Muscle layer of duodenum (tissue), 2 donors: ENCODE measurements around the gene BLNK.
"Not testable (repeated sequence)": the region's sequence is repeated elsewhere in the genome, so short reads cannot be mapped to it uniquely, and the experiment has no call there.

Experiments used
- H3K27ac ChIP-seq: one replicate; pipeline ENCODE4 v1.7.0; 2013; ENCODE audit warnings: mild to moderate bottlenecking, low read length
- H3K27me3 ChIP-seq: one replicate; pipeline ENCODE4 v1.7.0; 2013; ENCODE audit warnings: low read depth, mild to moderate bottlenecking, control low read depth, low read length
- H3K36me3 ChIP-seq, 2 donors: one replicate each; pipeline ENCODE4 v1.7.0; 2013; ENCODE audit warnings: low read length in 2 of 2, control low read depth in 1 of 2, mild to moderate bottlenecking in 1 of 2; ENCODE audit not compliant: insufficient read depth in 2 of 2, control insufficient read depth in 1 of 2
- H3K4me1 ChIP-seq, 2 donors: one replicate each; pipeline ENCODE4 v1.7.0; 2013; ENCODE audit warnings: low read length in 2 of 2, mild to moderate bottlenecking in 2 of 2, control low read depth in 1 of 2, moderate library complexity in 1 of 2; ENCODE audit not compliant: insufficient read depth in 2 of 2, control insufficient read depth in 1 of 2
- H3K4me3 ChIP-seq, 2 donors: one replicate each; pipeline ENCODE4 v1.7.0; 2013; ENCODE audit warnings: low read length in 2 of 2, low read depth in 1 of 2, mild to moderate bottlenecking in 1 of 2
- H3K9me3 ChIP-seq, 2 donors: one replicate each; pipeline ENCODE4 v1.7.0; 2013; ENCODE audit warnings: low read length in 2 of 2, control low read depth in 1 of 2, mild to moderate bottlenecking in 1 of 2; ENCODE audit not compliant: control insufficient read depth in 1 of 2
- donor health status: healthy.

Gene BLNK

DNA sequence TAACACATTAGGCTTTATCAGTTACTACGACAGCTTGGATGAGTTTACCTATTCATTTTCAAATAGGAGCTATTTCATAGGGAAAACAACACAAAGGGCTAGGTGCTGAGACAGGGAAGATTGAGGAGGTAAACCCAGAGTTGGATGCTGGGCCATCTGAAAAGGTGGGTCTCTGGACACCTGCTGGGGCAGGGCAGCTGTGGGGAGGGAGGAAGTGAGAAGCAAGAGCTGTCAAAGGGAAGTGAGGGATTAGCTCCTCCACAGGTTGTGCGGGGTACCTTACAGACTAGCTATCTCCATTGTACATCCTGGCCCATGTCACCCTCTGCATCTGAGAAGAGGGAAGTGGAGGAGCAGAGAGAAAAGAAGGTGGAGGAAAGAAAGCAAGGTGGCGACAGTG, 48.9 kb downstream of the BLNK start:
- no peak overlapping the region for H3K4me3 ChIP-seq
- H3K36me3 ChIP-seq, result peaks cover 0 to 20% of the 10 kb centered on the region in 2 donors
- no peaks in the 10 kb centered on the region for H3K27me3 ChIP-seq
- H3K4me1 ChIP-seq, result no peaks in the 10 kb centered on the region
- H3K9me3 ChIP-seq, result no peaks in the 10 kb centered on the region
- H3K27ac ChIP-seq, result no peak overlapping the region

DNA sequence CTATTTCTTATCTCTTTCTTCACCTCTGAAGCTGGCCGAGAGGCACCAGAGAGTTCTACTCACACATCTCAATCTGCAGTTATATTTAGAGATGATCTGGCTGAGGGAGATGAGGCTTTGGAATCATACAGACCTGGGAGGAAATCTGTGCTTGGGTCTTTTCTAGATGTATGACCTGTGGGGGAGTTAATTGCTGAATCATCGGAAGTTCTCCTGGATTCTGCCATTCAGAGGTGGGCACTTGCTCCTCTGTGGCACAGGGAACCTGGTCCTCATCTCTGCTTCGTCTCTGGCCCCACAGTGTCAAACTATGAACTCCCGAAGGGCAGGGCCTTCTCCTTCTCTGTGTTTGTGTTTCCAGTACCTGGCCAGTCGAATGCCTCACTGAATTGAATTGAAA, 52.5 kb downstream of the BLNK start:
- peaks cover 0 to 13% of the 10 kb centered on the region in 2 donors for H3K36me3 ChIP-seq
- no peaks in the 10 kb centered on the region for H3K4me1 ChIP-seq
- no peaks in the 10 kb centered on the region for H3K9me3 ChIP-seq
- no peak overlapping the region for H3K27ac ChIP-seq
- no peak overlapping the region for H3K4me3 ChIP-seq
- no peaks in the 10 kb centered on the region for H3K27me3 ChIP-seq

DNA sequence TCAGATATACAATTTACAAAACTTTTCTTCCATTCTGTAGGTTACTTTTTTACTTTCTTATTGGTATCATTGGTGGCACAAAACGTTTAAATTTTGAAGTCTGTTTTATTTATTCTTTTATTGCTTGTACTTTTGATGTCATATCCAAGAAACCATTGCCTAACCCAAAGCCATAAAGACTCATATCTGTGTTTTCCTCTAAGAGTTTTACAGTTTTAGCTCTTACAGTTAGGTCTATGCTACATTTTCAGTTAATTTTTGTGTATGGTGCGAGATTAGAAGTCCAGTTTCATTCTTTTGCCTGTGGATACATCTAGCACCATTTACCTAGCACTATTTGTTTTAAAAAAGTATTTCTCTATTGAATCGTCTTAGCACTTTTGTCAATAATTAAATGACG, 53.7 kb downstream of the BLNK start:
- no peaks in the 10 kb centered on the region for H3K27me3 ChIP-seq
- H3K4me3 ChIP-seq, result no peak overlapping the region
- peaks cover 0 to 5% of the 10 kb centered on the region in 2 donors for H3K36me3 ChIP-seq
- no peak overlapping the region for H3K27ac ChIP-seq
- no peaks in the 10 kb centered on the region for H3K4me1 ChIP-seq
- no peaks in the 10 kb centered on the region for H3K9me3 ChIP-seq

DNA sequence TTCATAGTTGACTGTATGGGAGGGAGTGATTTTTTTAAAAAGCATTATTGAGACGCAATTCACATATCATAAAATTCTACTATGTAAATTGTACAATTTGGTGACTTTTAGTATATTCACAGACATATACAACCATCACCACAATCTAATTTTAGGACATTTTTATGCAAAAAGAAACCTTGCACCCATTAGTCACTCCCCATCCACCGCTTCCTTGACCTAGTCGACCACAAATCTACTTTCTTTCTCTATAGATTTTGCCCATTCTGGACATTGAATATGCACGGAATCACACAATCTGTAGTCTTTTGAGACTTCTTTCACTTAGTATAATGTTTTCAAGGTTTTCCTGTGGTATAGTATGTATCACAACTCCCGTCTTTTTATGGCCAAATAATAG, 54.6 kb downstream of the BLNK start:
- Histone ChIP-seq H3K36me3 (peaks cover 0 to 5% of the 10 kb centered on the region in 2 donors), H3K27ac (no peak overlapping the region), H3K9me3 (no peaks in the 10 kb centered on the region), H3K4me3 (no peak overlapping the region), H3K27me3 (no peaks in the 10 kb centered on the region), H3K4me1 (no peaks in the 10 kb centered on the region)

DNA sequence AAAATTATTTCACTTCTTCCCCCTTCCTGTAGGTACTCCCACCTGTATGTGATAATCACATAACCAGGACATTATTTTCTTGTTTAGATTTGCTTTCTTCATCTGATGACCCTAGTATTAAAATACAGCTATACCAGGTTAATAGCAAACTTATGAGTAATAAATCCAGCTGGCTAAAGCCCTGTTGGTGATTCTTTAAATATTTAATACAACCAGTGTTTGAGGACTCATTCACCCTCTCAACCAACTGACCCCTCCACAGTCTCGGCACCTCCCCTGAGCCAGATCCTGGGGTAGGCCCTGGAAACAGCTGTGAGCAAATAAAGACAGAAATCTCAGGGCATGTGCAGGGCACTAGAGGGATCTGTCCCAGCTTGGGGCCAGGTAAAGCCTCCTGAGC, 58.5 kb downstream of the BLNK start:
- H3K36me3 ChIP-seq, result peaks cover 0 to 5% of the 10 kb centered on the region in 2 donors
- no peak overlapping the region for H3K4me3 ChIP-seq
- H3K27me3 ChIP-seq, result no peaks in the 10 kb centered on the region
- H3K9me3 ChIP-seq, result no peaks in the 10 kb centered on the region
- no peaks in the 10 kb centered on the region for H3K4me1 ChIP-seq
- no peak overlapping the region for H3K27ac ChIP-seq

DNA sequence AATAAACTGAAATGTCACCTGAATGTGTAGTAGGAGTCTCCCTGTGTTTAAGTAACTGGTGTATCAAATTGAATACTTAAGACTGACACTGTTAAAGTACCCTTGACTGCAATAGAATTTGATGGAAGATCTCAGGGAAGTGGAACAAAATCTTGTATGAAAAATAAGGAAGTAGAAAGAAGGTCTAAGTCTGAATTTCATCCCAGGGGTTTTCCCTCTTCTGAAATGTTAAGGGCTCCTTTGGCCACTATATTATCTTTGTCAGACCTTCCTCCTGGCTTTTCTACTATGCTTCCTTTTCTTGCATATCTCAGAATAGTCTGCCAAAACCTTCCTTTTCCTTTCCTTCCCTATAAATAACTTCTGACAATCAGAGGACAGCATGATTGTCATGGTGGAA, 59.6 kb downstream of the BLNK start:
- Histone ChIP-seq H3K4me1 (no peaks in the 10 kb centered on the region), H3K4me3 (no peak overlapping the region), H3K27ac (no peak overlapping the region), H3K9me3 (no peaks in the 10 kb centered on the region), H3K36me3 (peaks cover 0 to 5% of the 10 kb centered on the region in 2 donors), H3K27me3 (no peaks in the 10 kb centered on the region)

DNA sequence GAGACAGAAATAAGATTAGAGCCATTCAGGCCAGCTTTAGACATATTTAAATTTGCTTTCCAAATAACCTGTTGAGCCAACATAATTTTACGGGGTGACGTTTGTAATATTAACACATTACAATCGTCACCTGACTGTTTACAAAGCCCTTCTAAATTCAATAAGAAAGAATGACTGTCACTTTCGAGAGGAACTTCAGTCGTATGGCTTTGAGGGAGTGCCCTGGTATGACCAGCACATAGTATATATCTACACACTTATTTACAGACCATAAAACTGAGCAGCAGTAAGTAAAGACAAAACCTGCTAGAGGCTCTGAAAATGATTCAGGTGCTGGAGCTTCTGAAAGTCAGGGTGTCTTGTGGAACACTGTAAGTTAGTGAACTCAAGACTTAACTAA, 62.4 kb downstream of the BLNK start:
- H3K4me1 ChIP-seq, result no peaks in the 10 kb centered on the region
- H3K9me3 ChIP-seq, result no peaks in the 10 kb centered on the region
- no peak overlapping the region for H3K27ac ChIP-seq
- H3K36me3 ChIP-seq, result peaks cover 0 to 5% of the 10 kb centered on the region in 2 donors
- H3K4me3 ChIP-seq, result no peak overlapping the region
- H3K27me3 ChIP-seq, result no peaks in the 10 kb centered on the region

DNA sequence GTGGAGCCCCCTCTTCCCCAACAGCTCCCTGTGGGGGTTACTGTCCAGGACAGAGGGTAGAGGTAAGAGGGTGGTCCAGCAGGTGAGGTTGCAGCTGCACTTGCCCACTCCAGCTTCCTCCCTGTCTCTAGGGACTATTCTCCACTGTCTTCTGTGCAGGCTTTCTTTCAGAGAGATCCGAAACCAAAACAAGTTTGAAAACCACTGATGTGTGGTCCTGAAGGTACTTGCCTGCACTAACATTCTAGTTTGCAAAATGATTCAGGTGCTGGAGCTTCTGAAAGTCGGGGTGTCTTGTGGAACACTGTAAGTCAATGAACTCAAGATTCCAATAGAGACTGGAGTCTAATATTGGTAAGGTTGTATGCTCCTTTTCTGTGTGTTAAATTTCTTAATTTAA, 63.1 kb downstream of the BLNK start:
- Histone ChIP-seq H3K4me3 (no peak overlapping the region), H3K4me1 (no peaks in the 10 kb centered on the region), H3K36me3 (peaks cover 0 to 5% of the 10 kb centered on the region in 2 donors), H3K27ac (no peak overlapping the region), H3K27me3 (no peaks in the 10 kb centered on the region), H3K9me3 (no peaks in the 10 kb centered on the region)

DNA sequence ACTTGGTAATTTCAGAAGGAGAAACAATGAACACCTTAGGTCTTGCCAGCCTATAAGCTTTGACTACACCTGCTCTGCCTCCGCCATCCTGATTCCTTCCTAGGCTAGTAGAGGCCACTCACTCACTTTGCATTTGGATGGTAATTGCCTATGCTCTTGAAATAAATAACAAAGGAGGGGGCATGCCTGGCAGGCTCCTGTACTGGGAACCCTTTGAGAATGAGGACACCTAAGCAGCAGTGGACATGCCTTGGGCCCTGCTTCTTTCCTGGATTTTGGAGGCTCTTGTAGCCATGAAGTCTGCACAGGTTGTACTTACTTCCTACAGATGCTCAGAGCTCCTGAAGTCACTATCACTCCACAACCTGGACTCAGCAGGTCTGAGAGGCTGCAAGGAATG, 65.8 kb downstream of the BLNK start:
- Histone ChIP-seq H3K4me1 (no peaks in the 10 kb centered on the region), H3K27ac (no peak overlapping the region), H3K27me3 (no peaks in the 10 kb centered on the region), H3K9me3 (no peaks in the 10 kb centered on the region), H3K4me3 (no peak overlapping the region), H3K36me3 (peaks cover 0 to 5% of the 10 kb centered on the region in 2 donors)

DNA sequence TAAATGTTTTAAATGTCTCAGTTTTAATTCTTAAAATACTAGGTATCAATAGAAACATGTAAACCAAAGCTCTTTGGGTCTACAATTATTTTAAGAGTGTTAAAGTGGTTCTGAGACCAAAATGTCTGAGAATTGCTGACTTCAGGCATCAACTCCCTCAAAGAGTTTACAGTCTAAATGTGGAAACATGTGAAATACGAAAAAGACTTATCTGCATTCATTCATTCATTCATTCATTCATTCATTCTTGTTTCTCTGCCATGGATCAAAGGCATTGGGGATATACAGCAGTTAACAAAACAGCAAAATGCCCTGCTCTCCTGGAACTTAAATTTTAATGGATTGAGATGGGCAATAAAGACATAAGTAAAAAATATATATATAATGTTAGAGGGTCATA, 69.8 kb downstream of the BLNK start:
- H3K9me3 ChIP-seq, result no peaks in the 10 kb centered on the region
- H3K27ac ChIP-seq, result no peak overlapping the region
- no peak overlapping the region for H3K4me3 ChIP-seq
- no peaks in the 10 kb centered on the region for H3K27me3 ChIP-seq
- H3K36me3 ChIP-seq, result peaks cover 0 to 11% of the 10 kb centered on the region in 2 donors
- H3K4me1 ChIP-seq, result no peaks in the 10 kb centered on the region

DNA sequence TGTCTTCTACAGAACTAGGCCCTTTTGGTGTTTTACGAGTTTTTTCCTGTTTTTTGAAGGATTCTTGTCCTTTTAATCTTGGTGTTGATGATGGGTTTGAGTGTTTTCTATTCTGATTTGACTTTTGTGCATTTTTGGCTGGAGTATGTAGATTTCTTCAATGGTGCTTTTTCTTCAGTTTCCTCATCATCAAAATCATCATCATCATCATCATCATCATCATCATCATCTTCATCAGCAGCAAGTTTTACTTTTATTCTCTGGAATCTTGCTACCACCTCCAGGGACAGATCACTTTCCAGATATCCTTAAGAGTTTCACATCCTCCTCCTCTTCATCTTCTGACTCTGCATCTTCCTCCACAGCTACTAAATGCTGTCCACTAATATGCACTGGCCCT, 81.9 kb downstream of the BLNK start:
- H3K9me3 ChIP-seq, H3K27ac ChIP-seq, H3K4me3 ChIP-seq: not testable (repeated sequence)

DNA sequence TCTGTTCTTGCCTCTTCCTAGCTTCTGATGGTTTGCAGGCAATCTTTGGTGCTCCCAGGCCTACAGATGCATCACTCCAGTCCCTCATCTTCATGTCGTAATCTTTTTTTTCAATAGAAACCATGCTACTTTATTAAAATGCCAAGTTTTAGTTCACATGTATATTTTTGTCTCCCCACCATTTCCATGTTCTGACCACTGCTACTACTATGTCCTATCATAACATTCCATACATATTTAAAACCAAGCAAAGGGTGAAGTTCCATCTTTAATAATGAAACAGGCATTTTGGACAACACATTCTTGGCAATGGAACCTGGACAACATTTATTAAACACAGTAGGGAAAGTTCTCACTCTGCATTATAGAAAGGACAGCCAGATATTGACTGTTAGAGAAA, 82.5 kb downstream of the BLNK start:
- Histone ChIP-seq H3K27me3 (no peaks in the 10 kb centered on the region), H3K27ac (no peak overlapping the region), H3K36me3 (no peaks in the 10 kb centered on the region), H3K4me3 (no peak overlapping the region), H3K9me3 (no peaks in the 10 kb centered on the region), H3K4me1 (no peaks in the 10 kb centered on the region)

More for the DNA sequence above, 81.9 kb downstream of the BLNK start:
- H3K4me1 ChIP-seq, H3K27me3 ChIP-seq, H3K36me3 ChIP-seq: not testable (repeated sequence)
